GM18520 (cell line): ENCODE results near the gene ADCY1.

Experiments used
- ATAC-seq: cut with Tn5 transposase; IDR thresholded peaks from one replicate; pipeline ENCODE4 v1.9.1; 2021; ENCODE audit not compliant: unreplicated experiment

ADCY1 gene

GRCh38 chr7:45623157-45623556, 49.0 kb downstream of the ADCY1 start:
- no peak for ATAC-seq

DNA sequence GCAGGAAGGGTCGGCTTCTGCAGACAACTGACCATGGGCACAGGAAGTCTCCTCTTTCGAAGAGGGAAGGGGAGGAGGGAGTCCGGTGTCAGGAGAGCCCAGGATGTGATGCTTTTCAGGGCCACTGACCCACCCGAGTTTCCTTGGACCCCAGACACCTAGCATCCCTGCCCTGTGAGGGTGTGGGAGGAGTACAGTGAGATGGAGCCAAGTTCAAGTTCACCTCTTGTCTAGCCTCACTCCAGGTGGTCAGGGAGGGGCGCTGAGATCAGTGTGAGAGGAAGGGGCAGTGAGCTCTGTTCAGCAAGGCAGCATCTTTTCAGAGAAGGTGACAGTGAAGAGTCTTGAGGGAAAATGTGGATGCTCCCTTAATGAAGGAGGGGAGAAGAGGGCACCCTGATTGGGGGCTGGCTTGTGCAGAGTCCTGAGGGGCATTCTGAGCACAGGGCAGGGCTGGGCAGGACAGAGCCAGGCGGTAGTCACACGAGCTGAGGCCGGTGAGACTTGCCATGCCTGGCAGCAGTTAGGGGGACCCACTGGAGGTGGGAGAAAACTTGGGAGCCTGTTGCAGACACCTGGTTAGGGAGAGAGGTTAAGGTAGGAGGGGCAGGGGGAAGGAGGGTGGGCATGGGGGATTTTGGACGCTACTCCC, 49.7 kb downstream of the ADCY1 start:
- ATAC-seq, result no peak

- no peak for ATAC-seq
Measured at GRCh38 chr7:45624392-45624760, 50.2 kb downstream of the ADCY1 start.

- no peak for ATAC-seq
Measured at GRCh38 chr7:45625067-45625466, 50.9 kb downstream of the ADCY1 start.

DNA sequence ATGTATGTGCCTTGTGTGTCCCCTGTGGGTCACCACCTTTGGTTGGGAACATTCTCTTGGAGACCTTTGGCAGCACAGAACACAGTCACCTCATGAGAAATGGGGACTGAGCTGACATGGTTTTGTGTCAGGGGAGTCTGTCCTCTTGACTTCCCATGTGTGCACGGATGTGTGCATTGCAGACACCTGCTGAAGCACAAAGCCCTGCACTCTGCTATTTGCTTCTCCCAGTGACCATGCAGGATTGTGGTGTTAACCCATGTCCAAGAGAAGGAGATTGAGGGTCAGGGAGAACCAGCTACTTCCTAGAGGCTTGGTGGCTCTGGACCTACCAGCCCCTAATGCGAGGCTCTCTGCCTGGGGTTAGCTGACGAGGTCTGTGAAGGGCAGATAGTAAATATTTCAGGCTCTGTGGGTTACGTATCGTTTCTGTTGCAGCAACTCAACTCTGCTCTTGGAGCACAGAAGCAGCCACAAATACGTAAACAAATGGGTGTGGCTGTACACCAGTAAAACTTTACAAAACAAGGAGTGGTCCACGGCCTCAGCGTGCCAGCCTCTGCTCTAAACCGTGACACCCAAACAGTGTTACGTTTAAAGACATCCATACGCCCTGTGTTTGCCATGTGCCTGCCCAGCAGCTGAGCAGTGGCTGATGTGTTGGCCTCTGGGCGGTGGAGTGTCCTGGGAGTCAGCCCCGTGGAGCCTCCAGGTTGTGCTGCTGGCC, 51.7 kb downstream of the ADCY1 start:
- ATAC-seq, result no peak

DNA sequence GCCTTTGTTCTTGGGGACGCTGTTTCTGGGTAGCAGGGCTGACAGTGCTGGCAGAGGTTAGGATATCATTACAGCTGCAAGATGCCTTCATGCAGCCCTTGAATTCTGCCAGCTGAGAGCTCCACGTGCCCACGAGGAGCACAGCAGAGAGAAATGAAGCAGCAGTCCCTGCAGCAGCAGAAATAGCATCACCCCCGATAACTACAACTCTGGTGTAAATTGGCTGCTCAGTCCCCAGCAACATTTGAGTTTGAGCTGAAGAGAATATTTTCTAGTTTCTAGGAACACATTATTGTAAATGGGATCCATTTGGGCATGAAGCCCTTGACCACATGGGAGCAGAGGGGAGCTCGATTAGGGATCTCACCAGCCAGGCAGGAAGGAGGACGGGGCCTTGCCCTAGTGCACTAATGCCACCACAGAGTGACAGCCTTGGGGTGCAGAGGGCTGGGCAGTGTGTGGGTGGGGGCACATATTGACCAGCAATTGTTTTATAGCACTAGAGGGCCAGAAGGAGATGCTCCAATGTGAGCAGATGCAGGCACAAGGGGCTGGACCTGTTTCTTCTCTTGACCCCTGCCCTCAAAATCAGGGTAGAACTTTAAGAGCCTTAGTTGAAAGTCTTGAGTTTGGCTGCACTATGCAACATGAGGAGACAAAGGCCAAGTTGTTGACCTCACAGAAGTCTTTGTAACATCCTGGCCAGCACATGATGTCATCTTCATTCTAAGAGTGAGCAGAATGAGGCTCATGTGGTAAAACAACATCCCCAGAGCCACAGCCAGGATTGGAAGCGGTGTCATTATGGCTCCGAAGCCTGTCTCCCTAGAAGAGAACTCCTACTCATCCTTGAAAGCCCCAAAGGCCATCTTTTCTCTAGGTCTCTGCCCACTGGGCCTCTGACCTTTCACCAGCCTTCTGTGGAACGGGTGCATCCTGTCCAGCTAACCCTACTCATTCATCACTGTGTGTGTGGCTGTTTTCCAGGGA, 52.6 kb downstream of the ADCY1 start:
- no peak for ATAC-seq

DNA sequence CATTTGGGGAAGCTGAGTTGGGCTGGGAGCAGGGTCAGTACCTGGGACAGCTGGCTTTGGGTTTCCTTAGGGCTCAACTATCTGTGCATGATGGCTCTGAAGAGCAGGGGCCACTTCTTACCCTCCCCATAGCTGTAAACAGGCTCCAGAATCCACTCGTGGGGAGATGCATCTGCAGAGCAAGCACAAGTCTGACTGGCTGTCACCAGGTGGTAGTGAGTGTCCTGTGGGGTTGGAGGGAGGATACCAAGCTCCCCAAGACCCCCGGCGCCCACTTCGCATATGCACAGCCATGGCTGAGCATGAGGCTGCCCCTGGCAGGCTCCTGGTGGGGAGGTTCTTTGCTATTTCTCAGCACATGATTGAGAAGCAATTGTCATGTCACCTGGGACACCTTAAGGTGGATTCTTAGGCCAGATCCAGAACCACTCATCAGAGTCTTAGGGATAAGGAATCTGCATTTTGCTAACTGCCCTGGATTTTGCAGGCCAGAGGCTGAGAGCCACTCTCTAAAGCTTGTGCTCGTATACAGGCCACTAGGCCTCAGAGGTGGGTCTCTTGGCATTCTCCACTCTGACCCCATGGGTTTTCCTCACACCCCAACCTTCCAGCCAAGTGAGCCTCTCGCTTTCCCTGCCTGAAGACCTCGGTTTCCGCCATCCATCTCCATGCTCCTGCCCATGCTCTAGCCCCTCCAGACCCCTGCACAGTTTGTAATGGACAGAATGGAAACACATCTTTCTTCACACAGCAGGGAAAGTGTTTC, 53.7 kb downstream of the ADCY1 start:
- no peak for ATAC-seq

DNA sequence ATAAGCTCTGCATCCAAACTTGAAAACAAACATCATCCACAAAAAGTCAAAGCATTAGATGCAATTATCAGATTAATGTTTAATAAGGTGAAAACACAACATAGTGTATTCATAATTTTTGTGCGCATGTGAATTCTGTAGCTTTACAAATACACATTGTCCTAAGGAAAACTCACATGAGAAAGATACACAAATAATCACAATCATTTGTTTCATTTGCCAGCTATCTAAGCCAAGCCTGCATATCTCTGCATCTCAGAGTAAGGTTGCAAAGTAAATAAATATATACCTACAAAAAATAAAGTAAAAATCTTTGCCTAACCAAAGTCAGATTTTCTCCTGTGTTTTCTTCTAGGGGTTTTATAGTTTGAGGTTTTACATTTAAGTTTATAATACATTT, 57.4 kb downstream of the ADCY1 start:
- ATAC-seq, result no peak

GRCh38 chr7:45636733-45637132, 62.6 kb downstream of the ADCY1 start:
- ATAC-seq, result no peak

- no peak for ATAC-seq
Measured at GRCh38 chr7:45638916-45639315, 64.7 kb downstream of the ADCY1 start.

- no peak for ATAC-seq
Measured at GRCh38 chr7:45642044-45642443, 67.9 kb downstream of the ADCY1 start.

DNA sequence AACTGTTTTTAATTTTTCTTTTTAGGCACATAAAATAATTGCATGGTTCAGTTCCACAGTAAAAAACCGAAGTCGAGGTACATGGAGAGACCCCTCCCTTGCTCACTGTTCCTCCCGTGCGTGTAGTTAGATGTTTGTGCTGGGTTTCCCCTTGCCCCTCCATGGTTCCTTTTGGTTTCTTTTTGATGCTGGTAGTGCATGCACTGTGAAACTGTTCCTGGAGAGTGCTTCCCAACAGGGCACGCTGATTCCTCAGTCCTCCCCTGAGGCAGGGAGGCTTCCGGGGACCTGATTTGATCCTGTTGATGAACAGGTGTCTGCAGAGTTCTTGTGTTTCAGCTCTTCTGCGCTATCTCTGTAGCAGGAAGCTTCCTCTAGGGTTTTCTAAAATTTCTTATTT, 69.5 kb downstream of the ADCY1 start:
- ATAC-seq, result no peak

DNA sequence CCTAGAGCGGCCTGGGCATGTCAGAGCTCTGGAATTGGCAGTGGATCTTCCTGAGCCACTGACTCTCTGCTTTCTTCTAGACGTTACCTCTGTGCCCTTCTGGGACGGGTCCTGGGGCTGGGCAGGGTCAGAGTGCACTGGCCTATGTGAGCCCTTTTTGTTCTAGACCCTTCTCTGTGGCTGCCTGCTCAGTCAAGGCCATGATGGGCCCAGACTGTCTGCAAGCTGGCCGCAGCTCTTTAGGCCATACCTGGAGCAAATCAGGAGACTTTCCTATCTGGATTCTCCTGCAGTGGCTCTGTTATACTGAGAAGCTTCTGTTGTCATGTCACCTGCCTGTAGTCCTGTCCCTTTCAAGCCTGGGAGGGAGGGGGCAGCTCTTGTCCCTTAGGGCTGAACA, 70.1 kb downstream of the ADCY1 start:
- no peak for ATAC-seq

GRCh38 chr7:45645141-45645969, 71.2 kb downstream of the ADCY1 start:
- no peak for ATAC-seq

DNA sequence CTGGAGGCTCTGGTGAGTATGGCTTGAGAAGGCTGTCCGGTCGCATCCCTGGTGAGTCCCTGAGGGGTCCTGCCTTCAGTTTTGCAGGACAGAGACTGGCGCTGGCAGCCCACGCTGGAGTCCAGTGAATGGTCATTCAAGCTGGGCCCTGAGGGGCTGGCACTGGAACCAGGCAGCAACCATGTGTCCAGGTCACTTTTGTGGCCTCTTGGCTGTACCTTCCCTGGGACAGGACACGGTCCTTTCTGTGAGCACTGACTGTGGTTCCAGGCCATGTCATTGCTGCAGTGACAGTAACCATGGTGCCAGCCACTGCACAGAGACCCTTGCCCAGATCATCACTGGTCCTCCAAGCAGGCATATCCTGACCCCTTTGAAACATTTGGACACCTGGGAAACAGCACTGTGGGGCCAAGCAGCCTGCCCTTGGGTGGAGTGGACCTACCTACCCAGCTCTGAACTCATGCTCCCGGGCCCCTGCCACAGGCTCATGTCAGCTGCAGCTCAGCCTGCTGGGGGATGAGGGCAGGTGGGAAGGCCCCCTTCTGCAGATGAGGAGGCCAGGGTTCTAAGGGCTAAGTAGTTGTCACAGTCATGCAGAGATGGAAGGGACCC, 72.1 kb downstream of the ADCY1 start:
- ATAC-seq, result no peak

DNA sequence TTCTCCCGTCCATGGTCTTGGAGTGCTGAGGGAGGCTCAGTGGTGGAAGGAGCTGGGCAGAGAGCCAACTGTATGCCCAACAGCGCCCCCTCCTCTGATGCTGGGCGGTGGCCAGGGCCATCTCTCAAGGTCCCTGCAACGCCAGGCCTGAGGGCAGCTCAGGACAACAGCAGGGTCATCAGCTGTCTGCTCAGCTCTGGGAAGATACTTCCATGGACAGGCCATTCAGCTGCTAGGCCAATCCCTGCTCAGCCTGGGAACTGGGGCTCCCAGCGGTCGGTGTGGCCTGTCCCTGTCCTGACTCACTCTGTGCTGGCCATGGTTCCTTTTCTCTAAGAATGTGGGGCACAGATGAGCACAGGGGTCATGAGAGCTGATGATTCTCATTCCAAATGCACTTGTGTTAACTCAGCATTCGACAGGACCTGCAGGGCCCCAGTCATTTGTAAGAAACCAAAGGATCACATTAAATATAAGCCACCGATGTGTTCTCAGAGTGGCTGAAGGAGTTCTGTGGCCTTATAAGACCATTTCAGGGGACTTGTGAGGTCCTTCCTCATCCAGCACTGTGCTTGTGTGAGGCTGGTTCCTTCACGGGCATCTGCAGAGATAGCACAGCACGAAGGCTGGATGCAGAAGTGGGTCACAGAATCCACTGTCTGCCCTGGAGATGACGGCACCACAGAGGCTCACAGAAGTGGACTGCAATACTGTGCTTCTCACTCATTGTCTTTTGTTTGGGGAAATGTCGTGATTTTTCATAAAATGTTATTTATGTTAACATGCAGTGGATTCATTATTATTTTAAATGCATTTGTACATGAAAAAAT, 73.0 kb downstream of the ADCY1 start:
- no peak for ATAC-seq

DNA sequence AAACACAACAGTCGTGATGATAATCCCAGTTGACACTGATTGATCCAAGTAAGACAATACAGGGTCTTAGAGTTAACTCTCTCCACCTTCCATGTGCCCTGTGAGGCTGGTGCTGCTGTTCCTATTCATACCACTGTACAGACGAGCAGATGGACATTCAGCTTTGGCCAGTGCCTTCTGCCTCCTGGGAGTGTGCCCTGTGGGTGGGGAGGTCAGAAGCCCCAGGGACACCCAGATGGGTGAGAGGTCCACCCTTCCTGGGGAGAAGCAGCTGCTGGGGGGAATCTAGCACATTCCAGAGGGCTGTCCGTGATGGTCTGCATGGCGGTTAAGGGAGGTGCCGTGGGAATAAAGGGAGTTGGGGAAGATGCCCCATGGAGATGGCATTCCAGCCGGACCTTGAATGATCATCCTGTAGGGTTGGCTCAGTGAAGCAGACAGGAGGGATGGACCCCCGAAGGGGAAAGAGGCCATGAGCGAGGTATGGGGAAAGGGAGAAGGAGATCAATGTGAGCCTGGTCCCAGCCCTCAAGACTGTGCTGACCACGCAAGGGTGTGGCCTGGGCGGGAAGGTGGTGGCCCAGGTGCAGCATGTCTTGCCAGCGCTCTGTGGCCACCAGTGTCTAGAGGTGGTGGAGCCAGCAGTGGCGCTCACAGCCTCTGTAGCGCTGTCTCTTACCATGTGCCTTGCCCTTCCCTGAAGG, 74.0 kb downstream of the ADCY1 start:
- no peak for ATAC-seq

- no peak for ATAC-seq
Measured at GRCh38 chr7:45648671-45648995, 74.5 kb downstream of the ADCY1 start.
